Breast epithelium (tissue), 4 donors: ENCODE data around the gene RXRG. TPM values are rescaled to one million over a fixed set of nuclear protein-coding genes. Genes with fewer than 3 reads are reported as not detected.

ENCODE experiments used
- DNase-seq, 2 donors: peaks; one replicate each; pipeline ENCODE4 v3.0.0-alpha.2; 2019; ENCODE audit warnings: low spot score in 2 of 2
- H3K27ac ChIP-seq, 2 donors: fragments of 200-600 bp; sonication (generic) in 1 of 2; one replicate each; pipeline ENCODE4 v1.5.1; 2016 to 2019; ENCODE audit warnings: mild to moderate bottlenecking in 1 of 2
- H3K27me3 ChIP-seq, 2 donors: fragments of 200-600 bp; sonication (generic) in 1 of 2; one replicate each; pipeline versions ENCODE4 v1.5.1 to v1.6.0; 2017 to 2019; ENCODE audit warnings: control low read depth in 1 of 2, mild to moderate bottlenecking in 1 of 2
- H3K36me3 ChIP-seq: fragments of 200-600 bp; one replicate; pipeline ENCODE4 v1.5.1; 2019
- H3K4me1 ChIP-seq, 2 donors: fragments of 200-600 bp; sonication (generic); one replicate each; pipeline ENCODE4 v1.5.1; 2016 to 2019; ENCODE audit warnings: control low read depth in 1 of 2
- H3K4me3 ChIP-seq, 3 donors: fragments of 200-600 bp; sonication (generic); 1 replicate in 2 of 3; 2 replicates in 1 of 3; pipeline ENCODE4 v1.5.1; 2016 to 2019; ENCODE audit warnings: mild to moderate bottlenecking in 3 of 3, moderate library complexity in 2 of 3
- H3K9me3 ChIP-seq, 2 donors: fragments of 200-600 bp; sonication (generic) in 1 of 2; one replicate each; pipeline ENCODE4 v1.5.1; 2016 to 2019; ENCODE audit warnings: control low read depth in 1 of 2
- POLR2A ChIP-seq: fragments of 450-650 bp; IDR thresholded peaks from one replicate; pipeline ENCODE4 v1.6.1; 2016; ENCODE audit warnings: antibody characterized with exemption, mild to moderate bottlenecking, moderate library complexity
- POLR2AphosphoS5 ChIP-seq, 3 donors: sonication (generic); formaldehyde crosslinking; IDR thresholded peaks; one replicate each; pipeline ENCODE4 v1.6.1; 2017; ENCODE audit warnings: antibody characterized with exemption in 3 of 3
- intact Hi-C: fragments of 100-400 bp; cut with DNase I; formaldehyde crosslinking; loops from one replicate; pipeline ENCODE4 v1.15.1; 2023; ENCODE audit warnings: low total_unique reads
- total RNA-seq, 3 donors: library from RNA; depleted of rRNA; stranded (reverse); fragments of >200 nt; gene quantifications; one replicate each; pipeline ENCODE4 v1.1.0, GENCODE V29; 2016
- TF ChIP-seq, protein P1 (sequence below), 3 donors: fragments of 450-650 bp; IDR thresholded peaks; one replicate each; pipeline ENCODE4 v1.5.1; 2016 to 2017; ENCODE audit warnings: antibody characterized with exemption in 3 of 3, mild to moderate bottlenecking in 3 of 3, moderate library complexity in 3 of 3

The RXRG gene
- total RNA-seq, 3 donors from 2014 or later = 0.16 TPM; not detected in 2

- TF ChIP-seq POLR2AphosphoS5 (IDR thresholded peaks at IDR 0.05) = no peak
- TF ChIP-seq POLR2A = no peak
- TF ChIP-seq, protein P1, sequence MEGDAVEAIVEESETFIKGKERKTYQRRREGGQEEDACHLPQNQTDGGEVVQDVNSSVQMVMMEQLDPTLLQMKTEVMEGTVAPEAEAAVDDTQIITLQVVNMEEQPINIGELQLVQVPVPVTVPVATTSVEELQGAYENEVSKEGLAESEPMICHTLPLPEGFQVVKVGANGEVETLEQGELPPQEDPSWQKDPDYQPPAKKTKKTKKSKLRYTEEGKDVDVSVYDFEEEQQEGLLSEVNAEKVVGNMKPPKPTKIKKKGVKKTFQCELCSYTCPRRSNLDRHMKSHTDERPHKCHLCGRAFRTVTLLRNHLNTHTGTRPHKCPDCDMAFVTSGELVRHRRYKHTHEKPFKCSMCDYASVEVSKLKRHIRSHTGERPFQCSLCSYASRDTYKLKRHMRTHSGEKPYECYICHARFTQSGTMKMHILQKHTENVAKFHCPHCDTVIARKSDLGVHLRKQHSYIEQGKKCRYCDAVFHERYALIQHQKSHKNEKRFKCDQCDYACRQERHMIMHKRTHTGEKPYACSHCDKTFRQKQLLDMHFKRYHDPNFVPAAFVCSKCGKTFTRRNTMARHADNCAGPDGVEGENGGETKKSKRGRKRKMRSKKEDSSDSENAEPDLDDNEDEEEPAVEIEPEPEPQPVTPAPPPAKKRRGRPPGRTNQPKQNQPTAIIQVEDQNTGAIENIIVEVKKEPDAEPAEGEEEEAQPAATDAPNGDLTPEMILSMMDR (IDR thresholded peaks at IDR 0.05) = no peak
- Histone ChIP-seq H3K9me3 (no peaks in the 10 kb centered on the region), H3K27ac (no peak overlapping the region), H3K36me3 (no peaks in the 10 kb centered on the region), H3K27me3 (peaks cover 0 to 5% of the 10 kb centered on the region in 2 donors), H3K4me3 (no peak overlapping the region), H3K4me1 (no peaks in the 10 kb centered on the region)
- intact Hi-C loops = loop anchor here (10.0 kb wide), 1 partner anchor 527 kb away; no protein-coding TSS in a partner anchor
- DNase-seq = no peak
Observed at GRCh38 chr1:165387505-165387904, 57.4 kb downstream of the RXRG start.

DNA sequence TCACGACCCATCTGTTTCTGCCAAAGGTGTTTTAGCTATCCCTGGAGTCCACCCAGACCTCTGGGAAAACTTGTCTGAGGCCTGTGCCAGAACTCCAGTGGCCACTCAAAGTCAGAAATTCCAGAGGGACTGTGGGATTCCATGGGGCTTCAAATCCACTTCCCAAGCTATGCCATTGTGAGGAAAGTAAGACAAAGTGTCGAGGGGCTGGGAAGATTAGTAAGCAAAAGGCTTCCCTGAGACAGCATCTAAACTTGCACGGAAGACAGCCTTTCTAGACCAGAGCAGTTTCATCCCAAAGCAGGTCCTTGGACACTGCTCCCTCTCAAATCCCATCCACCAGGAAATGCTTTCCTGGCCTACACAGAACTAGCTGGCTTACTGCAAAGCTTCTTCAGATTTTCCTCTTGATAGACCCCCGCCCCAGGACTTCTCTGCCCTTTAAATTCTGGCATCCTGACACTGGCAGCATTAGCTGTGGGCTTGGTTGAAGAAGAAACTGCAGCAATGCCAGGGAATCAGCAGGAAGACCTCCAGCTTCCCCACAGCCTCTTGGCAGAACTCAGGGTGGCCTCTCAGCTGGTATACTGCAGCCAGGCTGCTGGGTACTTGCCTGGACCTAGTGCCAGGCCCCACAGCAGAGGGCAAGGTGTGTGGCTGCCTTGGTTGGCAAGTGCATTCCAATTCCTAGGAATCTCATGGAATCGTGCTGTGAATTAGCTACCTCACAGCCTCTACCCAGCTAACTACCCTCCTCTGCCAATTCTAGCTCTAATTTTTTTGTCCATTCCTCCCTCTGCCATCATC lies 61.1 kb downstream of the RXRG start:
- DNase-seq = no peak
- Histone ChIP-seq H3K27ac (peak overlapping the region; percentile 44 to 50), H3K36me3 (no peaks in the 10 kb centered on the region), H3K9me3 (no peaks in the 10 kb centered on the region), H3K27me3 (no peaks in the 10 kb centered on the region), H3K4me3 (no peak overlapping the region), H3K4me1 (no peaks in the 10 kb centered on the region)
- intact Hi-C loops = loop anchor here (10.0 kb wide), 1 partner anchor 531 kb away; no protein-coding TSS in a partner anchor
- no peak for TF ChIP-seq POLR2A
- no peak for TF ChIP-seq POLR2AphosphoS5 (IDR thresholded peaks at IDR 0.05)
- TF ChIP-seq, protein P1 (IDR thresholded peaks at IDR 0.05) = no peak

- Histone ChIP-seq H3K27ac (peak overlapping the region; percentile 8 to 50), H3K4me3 (no peak overlapping the region), H3K9me3 (no peaks in the 10 kb centered on the region), H3K4me1 (no peaks in the 10 kb centered on the region), H3K36me3 (no peaks in the 10 kb centered on the region), H3K27me3 (no peaks in the 10 kb centered on the region)
- intact Hi-C loops = loop anchor here (10.0 kb wide), 1 partner anchor 532 kb away; no protein-coding TSS in a partner anchor
- DNase-seq = peak in 1 of 2 donors; percentile 48
- TF ChIP-seq POLR2AphosphoS5 (IDR thresholded peaks at IDR 0.05) (no peak), POLR2A (no peak)
- TF ChIP-seq, protein P1 (IDR thresholded peaks at IDR 0.05) = no peak
Observed at GRCh38 chr1:165383067-165383466, 61.9 kb downstream of the RXRG start.

GRCh38 chr1:165381745-165382505 lies 63.0 kb downstream of the RXRG start:
- H3K9me3 ChIP-seq = no peaks in the 10 kb centered on the region
- H3K36me3 ChIP-seq = no peaks in the 10 kb centered on the region
- no peak overlapping the region for H3K4me3 ChIP-seq
- no peak for DNase-seq
- intact Hi-C loops = loop anchor here (10.0 kb wide), 1 partner anchor 533 kb away; no protein-coding TSS in a partner anchor
- no peaks in the 10 kb centered on the region for H3K4me1 ChIP-seq
- TF ChIP-seq, protein P1 (IDR thresholded peaks at IDR 0.05) = no peak
- no peak for TF ChIP-seq POLR2AphosphoS5 (IDR thresholded peaks at IDR 0.05)
- TF ChIP-seq POLR2A = no peak
- H3K27me3 ChIP-seq = no peaks in the 10 kb centered on the region
- no peak overlapping the region for H3K27ac ChIP-seq
